Thymus (tissue), 11 donors: Measurements from ENCODE around the gene MAD1L1. TPM values are rescaled to one million over a fixed set of nuclear protein-coding genes. Genes with fewer than 3 reads are reported as not detected.
"Not testable (repeated sequence)": the region's sequence is repeated elsewhere in the genome, so short reads cannot be mapped to it uniquely, and the experiment has no call there.

ENCODE experiments used
- DNase-seq, 9 donors: peaks; one replicate each; pipeline ENCODE4 v3.0.0-alpha.2; 2013; ENCODE audit warnings: low spot score in 9 of 9, low read depth in 6 of 9, missing footprints in 1 of 9
- H3K27ac ChIP-seq, 2 donors: one replicate each; pipeline ENCODE4 v1.5.1; 2013; ENCODE audit warnings: control low read depth in 1 of 2, low read depth in 1 of 2, low read length in 1 of 2, mild to moderate bottlenecking in 1 of 2, moderate library complexity in 1 of 2
- H3K27me3 ChIP-seq, 2 donors: one replicate each; pipeline ENCODE4 v1.5.1; 2013; ENCODE audit warnings: low read length in 1 of 2; ENCODE audit not compliant: control insufficient read depth in 2 of 2, insufficient read depth in 1 of 2
- H3K36me3 ChIP-seq, 2 donors: one replicate each; pipeline ENCODE4 v1.5.1; 2013; ENCODE audit warnings: low read length in 1 of 2, mild to moderate bottlenecking in 1 of 2, moderate library complexity in 1 of 2; ENCODE audit not compliant: control insufficient read depth in 2 of 2, insufficient read depth in 2 of 2
- H3K4me1 ChIP-seq, 2 donors: one replicate each; pipeline ENCODE4 v1.5.1; 2013; ENCODE audit warnings: low read length in 2 of 2; ENCODE audit not compliant: control insufficient read depth in 2 of 2, insufficient read depth in 2 of 2
- H3K4me3 ChIP-seq, 2 donors: one replicate each; pipeline ENCODE4 v1.5.1; 2013; ENCODE audit warnings: low read length in 2 of 2, control low read depth in 1 of 2, mild to moderate bottlenecking in 1 of 2
- H3K9me3 ChIP-seq, 2 donors: one replicate each; pipeline ENCODE4 v1.5.1; 2013; ENCODE audit warnings: low read length in 1 of 2, mild to moderate bottlenecking in 1 of 2; ENCODE audit not compliant: control insufficient read depth in 2 of 2, insufficient read depth in 1 of 2
- WGBS: extraction: QIAGEN DNeasy Blood & Tissue Kit; methylation state at CpG from one replicate; pipeline ENCODE4 v1.1.7; 2013; 5-methylcytosine and 5-hydroxymethylcytosine counted together
- polyA plus RNA-seq: library from polyadenylated mRNA; stranded (reverse); fragments of 200-250 nt; gene quantifications from one replicate; pipeline ENCODE4 v1.2.3, GENCODE V29; 2013
- total RNA-seq: library from RNA; stranded (reverse); fragments of 120-200 nt; gene quantifications from one replicate; pipeline ENCODE4 v1.2.4, GENCODE V29; 2013
- donor health status: healthy.

Gene MAD1L1
- total and polyA plus RNA-seq, 2 donors: 93.3 to 103 TPM

- 94% methylated on average over 22 of the region's 22 CpGs for WGBS
- no peak for DNase-seq
- H3K27me3 ChIP-seq: no peaks in the 10 kb centered on the region
- H3K36me3 ChIP-seq: peaks cover 17 to 19% of the 10 kb centered on the region in 2 donors
- H3K9me3 ChIP-seq: peaks cover 3 to 40% of the 10 kb centered on the region in 2 donors
- peaks cover 42 to 60% of the 10 kb centered on the region in 2 donors for H3K4me1 ChIP-seq
- peak overlapping the region in 1 of 2 donors; percentile 81 for H3K27ac ChIP-seq
- no peak overlapping the region for H3K4me3 ChIP-seq
Measured at GRCh38 chr7:2040201-2040892, 192.4 kb downstream of the MAD1L1 start.

- Histone ChIP-seq H3K4me3 (no peak overlapping the region), H3K27me3 (no peaks in the 10 kb centered on the region), H3K27ac (peak overlapping the region in 1 of 2 donors; percentile 73), H3K9me3 (peaks cover 3 to 33% of the 10 kb centered on the region in 2 donors), H3K36me3 (peaks cover 15 to 16% of the 10 kb centered on the region in 2 donors), H3K4me1 (peaks cover 42 to 69% of the 10 kb centered on the region in 2 donors)
- peak in 5 of 9 donors; percentile 34 to 72 (median 42) for DNase-seq
- 76% methylated on average over 23 of the region's 23 CpGs for WGBS
Measured at GRCh38 chr7:2038931-2039728, 193.6 kb downstream of the MAD1L1 start.

DNA sequence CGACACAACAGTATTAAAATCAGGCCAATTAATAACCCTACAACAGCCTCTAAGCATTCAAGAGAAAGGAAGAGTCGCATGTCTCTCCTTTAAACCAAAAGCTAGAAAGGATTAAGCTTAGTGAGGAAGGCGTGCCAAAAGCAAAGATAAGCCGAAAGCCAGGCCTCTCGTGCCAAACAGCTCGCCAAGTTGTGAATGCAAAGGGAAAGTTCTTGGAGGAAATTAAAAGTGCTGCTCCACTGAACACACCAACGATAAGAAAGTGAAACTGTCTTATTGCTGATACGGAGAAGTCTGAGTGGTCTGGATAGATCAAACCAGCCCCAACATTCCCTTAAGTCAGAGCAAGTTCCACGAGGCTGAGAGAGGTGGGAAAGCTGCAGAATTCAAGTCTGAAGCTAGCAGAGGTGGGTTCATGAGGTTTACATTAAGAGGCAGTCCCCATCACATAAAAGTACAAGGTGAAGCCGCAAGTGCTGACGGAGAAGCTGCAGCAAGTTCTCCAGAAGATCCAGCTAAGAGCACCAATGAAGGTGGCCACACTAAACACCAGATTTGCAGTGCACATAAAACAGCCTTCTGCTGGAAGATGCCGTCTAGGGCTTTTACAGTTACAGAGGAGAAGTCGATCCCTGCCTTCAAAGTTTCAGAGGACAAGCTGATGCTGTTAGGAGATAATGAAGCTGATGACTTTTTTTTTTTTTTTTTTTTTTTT is 194.8 kb downstream of the MAD1L1 start:
- 30% methylated on average over 13 of the region's 13 CpGs for WGBS
- H3K27ac ChIP-seq: peak overlapping the region; percentile 53 to 79
- DNase-seq: peak in 1 of 9 donors; percentile 65

GRCh38 chr7:2037301-2037807 is 195.4 kb downstream of the MAD1L1 start:
- no peaks in the 10 kb centered on the region for H3K27me3 ChIP-seq
- H3K27ac ChIP-seq: peak overlapping the region in 1 of 2 donors; percentile 79
- H3K36me3 ChIP-seq: peaks cover under 1 to 2% of the 10 kb centered on the region in 2 donors
- peaks cover 42 to 78% of the 10 kb centered on the region in 2 donors for H3K4me1 ChIP-seq
- peak in 1 of 9 donors; percentile 39 for DNase-seq
- H3K9me3 ChIP-seq: peaks cover 0 to 22% of the 10 kb centered on the region in 2 donors
- WGBS: 57% methylated on average over 17 of the region's 17 CpGs
- peak overlapping the region in 1 of 2 donors; percentile 19 for H3K4me3 ChIP-seq

More for the DNA sequence above, 194.8 kb downstream of the MAD1L1 start:
- Histone ChIP-seq H3K27me3 (no peaks in the 10 kb centered on the region), H3K4me3 (peak overlapping the region; percentile 6 to 19), H3K4me1 (peaks cover 42 to 72% of the 10 kb centered on the region in 2 donors), H3K9me3 (peaks cover 3 to 28% of the 10 kb centered on the region in 2 donors), H3K36me3 (peaks cover 5 to 9% of the 10 kb centered on the region in 2 donors)

DNA sequence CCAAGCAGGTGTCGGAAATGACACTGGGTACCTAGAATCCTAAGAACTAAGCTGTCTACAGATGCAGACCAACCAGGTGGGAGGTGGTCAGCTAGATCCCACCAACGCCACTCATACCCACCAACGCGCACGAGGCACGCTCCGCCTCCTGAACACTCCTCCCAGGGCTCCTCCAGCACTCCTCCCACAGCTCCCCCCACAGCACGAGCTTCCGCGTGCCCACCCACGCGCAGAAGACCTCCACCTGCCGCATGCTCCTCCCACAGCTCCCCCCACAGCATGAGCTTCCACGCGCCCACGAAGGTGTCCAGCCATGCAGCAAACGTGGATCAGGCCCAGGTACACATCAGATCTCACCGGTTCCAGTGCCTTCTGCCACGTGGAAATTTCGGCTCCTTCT is 196.0 kb downstream of the MAD1L1 start:
- WGBS: 96% methylated on average over 20 of the region's 20 CpGs
- H3K27me3 ChIP-seq: no peaks in the 10 kb centered on the region
- peaks cover 0 to 16% of the 10 kb centered on the region in 2 donors for H3K9me3 ChIP-seq
- no peak overlapping the region for H3K4me3 ChIP-seq
- H3K27ac ChIP-seq: no peak overlapping the region
- peaks cover 47 to 79% of the 10 kb centered on the region in 2 donors for H3K4me1 ChIP-seq
- no peak for DNase-seq
- H3K36me3 ChIP-seq: no peaks in the 10 kb centered on the region

GRCh38 chr7:2036201-2036600 is 196.5 kb downstream of the MAD1L1 start:
- not testable (repeated sequence) for DNase-seq, H3K27ac ChIP-seq, H3K27me3 ChIP-seq, H3K36me3 ChIP-seq, H3K4me3 ChIP-seq
- peaks cover 48 to 79% of the 10 kb centered on the region in 2 donors for H3K4me1 ChIP-seq
- 90% methylated on average over 12 of the region's 16 CpGs for WGBS
- peaks cover 0 to 14% of the 10 kb centered on the region in 2 donors for H3K9me3 ChIP-seq

GRCh38 chr7:2034291-2035201 is 198.2 kb downstream of the MAD1L1 start:
- Histone ChIP-seq H3K27ac (no peak overlapping the region), H3K27me3 (no peaks in the 10 kb centered on the region), H3K9me3 (peaks cover 0 to 19% of the 10 kb centered on the region in 2 donors), H3K4me1 (peaks cover 41 to 80% of the 10 kb centered on the region in 2 donors), H3K36me3 (no peaks in the 10 kb centered on the region), H3K4me3 (no peak overlapping the region)
- no peak for DNase-seq
- WGBS: 90% methylated on average over 20 of the region's 20 CpGs

- WGBS: 95% methylated on average over 13 of the region's 13 CpGs
- no peak for DNase-seq
- H3K4me1 ChIP-seq: peaks cover 33 to 73% of the 10 kb centered on the region in 2 donors
Measured at GRCh38 chr7:2033586-2034135, 199.1 kb downstream of the MAD1L1 start.

More at GRCh38 chr7:2033586-2034135, 199.1 kb downstream of the MAD1L1 start:
- H3K4me3 ChIP-seq: no peak overlapping the region
- no peaks in the 10 kb centered on the region for H3K27me3 ChIP-seq
- H3K9me3 ChIP-seq: peaks cover 2 to 23% of the 10 kb centered on the region in 2 donors
- peaks cover 2% of the 10 kb centered on the region in 2 donors for H3K36me3 ChIP-seq
- H3K27ac ChIP-seq: no peak overlapping the region
